HG03025 (cell line): Measurements from ENCODE around the gene UXT.
"Not testable (repeated sequence)": the region's sequence is repeated elsewhere in the genome, so short reads cannot be mapped to it uniquely, and the experiment has no call there.

Experiments used
- ATAC-seq: cut with Tn5 transposase; IDR thresholded peaks from one replicate; pipeline ENCODE4 v1.9.1; 2021; ENCODE audit warnings: mild to moderate bottlenecking, moderate library complexity; ENCODE audit not compliant: unreplicated experiment, low FRiP score

UXT gene

GRCh38 chrX:47658684-47659420 lies at the start of gene UXT:
Gene UXT, minus strand, starts transcription at chrX:47659180. Its CDS starts 253 bp downstream, at chrX:47658927.
- peak; percentile 77 for ATAC-seq

GRCh38 chrX:47707031-47707780 lies 48.2 kb upstream of the UXT start:
- no peak for ATAC-seq

GRCh38 chrX:47706575-47706974 lies 47.6 kb upstream of the UXT start:
- ATAC-seq: no peak

- no peak for ATAC-seq
Measured at GRCh38 chrX:47704736-47705135, 45.8 kb upstream of the UXT start.

GRCh38 chrX:47697181-47697580 lies 38.2 kb upstream of the UXT start:
- ATAC-seq: no peak

GRCh38 chrX:47690175-47690574 lies 31.2 kb upstream of the UXT start:
- ATAC-seq: no peak

GRCh38 chrX:47687263-47687662 lies 28.3 kb upstream of the UXT start:
- no peak for ATAC-seq

- no peak for ATAC-seq
Measured at GRCh38 chrX:47683829-47684205, 24.8 kb upstream of the UXT start.

- no peak for ATAC-seq
Measured at GRCh38 chrX:47683184-47683828, 24.3 kb upstream of the UXT start.

GRCh38 chrX:47675959-47676859 lies 17.2 kb upstream of the UXT start:
- not testable (repeated sequence) for ATAC-seq

GRCh38 chrX:47674776-47675175 lies 15.8 kb upstream of the UXT start:
- ATAC-seq: no peak

GRCh38 chrX:47665797-47666196 lies 6.8 kb upstream of the UXT start:
- not testable (repeated sequence) for ATAC-seq

- no peak for ATAC-seq
Measured at GRCh38 chrX:47664737-47665136, 5.8 kb upstream of the UXT start.

- ATAC-seq: no peak
Measured at GRCh38 chrX:47662144-47662657, 3.2 kb upstream of the UXT start.

GRCh38 chrX:47661539-47661938 lies 2.6 kb upstream of the UXT start:
- no peak for ATAC-seq

- no peak for ATAC-seq
Measured at GRCh38 chrX:47659421-47659726, 394 bp upstream of the UXT start.

- ATAC-seq: no peak
Measured at GRCh38 chrX:47658301-47658683, 688 bp downstream of the UXT start.

GRCh38 chrX:47651043-47651905 lies 7.7 kb downstream of the UXT start:
- ATAC-seq: no peak

- peak; percentile 89 for ATAC-seq
Measured at GRCh38 chrX:47650164-47651042, 8.6 kb downstream of the UXT start, which contains the start of gene ELK1. Gene ELK1, minus strand, starts transcription at chrX:47650563. Its CDS starts 9,122 bp downstream, at chrX:47641441.
